ENCODE results near the gene CHST9.
"Not testable (repeated sequence)": the region's sequence is repeated elsewhere in the genome, so short reads cannot be mapped to it uniquely, and the experiment has no call there.

The CHST9 gene

GRCh38 chr18:27171993-27172392 is 13.1 kb downstream of the CHST9 start:
- no peak for DNase-seq (ENCODE audit: low read depth in 2 of 2)

- no peak for DNase-seq (ENCODE audit: low read depth in 2 of 2)
Observed at GRCh38 chr18:27165412-27165811, 19.7 kb downstream of the CHST9 start.

- no peak for DNase-seq (ENCODE audit: low read depth in 2 of 2)
Observed at GRCh38 chr18:27164905-27165304, 20.2 kb downstream of the CHST9 start.

GRCh38 chr18:27163197-27163716 is 21.9 kb downstream of the CHST9 start:
- DNase-seq (ENCODE audit: low read depth in 2 of 2) = not testable (repeated sequence)

GRCh38 chr18:27149240-27149639 is 35.9 kb downstream of the CHST9 start:
- DNase-seq (ENCODE audit: low read depth in 2 of 2) = not testable (repeated sequence)

GRCh38 chr18:27144672-27145071 is 40.4 kb downstream of the CHST9 start:
- DNase-seq (ENCODE audit: low read depth in 2 of 2) = no peak

- DNase-seq (ENCODE audit: low read depth in 2 of 2) = no peak
Observed at GRCh38 chr18:27143580-27144287, 41.4 kb downstream of the CHST9 start.

- no peak for DNase-seq (ENCODE audit: low read depth in 2 of 2)
Observed at GRCh38 chr18:27142891-27143290, 42.2 kb downstream of the CHST9 start.

GRCh38 chr18:27141876-27142275 is 43.2 kb downstream of the CHST9 start:
- DNase-seq (ENCODE audit: low read depth in 2 of 2) = no peak

GRCh38 chr18:27138079-27138478 is 47.0 kb downstream of the CHST9 start:
- no peak for DNase-seq (ENCODE audit: low read depth in 2 of 2)

GRCh38 chr18:27136208-27136535 is 48.9 kb downstream of the CHST9 start:
- DNase-seq (ENCODE audit: low read depth in 2 of 2) = no peak

- no peak for DNase-seq (ENCODE audit: low read depth in 2 of 2)
Observed at GRCh38 chr18:27135504-27136207, 49.5 kb downstream of the CHST9 start.

- no peak for DNase-seq (ENCODE audit: low read depth in 2 of 2)
Observed at GRCh38 chr18:27130065-27130630, 55.0 kb downstream of the CHST9 start.

GRCh38 chr18:27124196-27124595 is 60.9 kb downstream of the CHST9 start:
- DNase-seq (ENCODE audit: low read depth in 2 of 2) = no peak

- no peak for DNase-seq (ENCODE audit: low read depth in 2 of 2)
Observed at GRCh38 chr18:27121108-27121507, 64.0 kb downstream of the CHST9 start.

GRCh38 chr18:27120246-27120645 is 64.9 kb downstream of the CHST9 start:
- DNase-seq (ENCODE audit: low read depth in 2 of 2) = no peak

- no peak for DNase-seq (ENCODE audit: low read depth in 2 of 2)
Observed at GRCh38 chr18:27118973-27119372, 66.1 kb downstream of the CHST9 start.

- no peak for DNase-seq (ENCODE audit: low read depth in 2 of 2)
Observed at GRCh38 chr18:27114842-27115241, 70.3 kb downstream of the CHST9 start.

- no peak for DNase-seq (ENCODE audit: low read depth in 2 of 2)
Observed at GRCh38 chr18:27113358-27113757, 71.8 kb downstream of the CHST9 start.

- no peak for DNase-seq (ENCODE audit: low read depth in 2 of 2)
Observed at GRCh38 chr18:27110319-27110718, 74.8 kb downstream of the CHST9 start.

GRCh38 chr18:27109451-27109850 is 75.7 kb downstream of the CHST9 start:
- DNase-seq (ENCODE audit: low read depth in 2 of 2) = no peak

- DNase-seq (ENCODE audit: low read depth in 2 of 2) = no peak
Observed at GRCh38 chr18:27108842-27109241, 76.3 kb downstream of the CHST9 start.

GRCh38 chr18:27104743-27105142 is 80.4 kb downstream of the CHST9 start:
- no peak for DNase-seq (ENCODE audit: low read depth in 2 of 2)
